Activated CD4-positive, CD25-positive, alpha-beta regulatory T cell treated with anti-CD3 and anti-CD28 coated beads, Interleukin-2, amount 50 U/mL, for 16 hours (primary cell): ENCODE measurements around the gene FAM20B.
"Not testable (repeated sequence)": the region's sequence is repeated elsewhere in the genome, so short reads cannot be mapped to it uniquely, and the experiment has no call there.

Source experiments
- DNase-seq: peaks from one replicate; pipeline ENCODE4 v3.0.0-alpha.2; 2020; ENCODE audit warnings: low read depth, low spot score

The FAM20B gene

DNA sequence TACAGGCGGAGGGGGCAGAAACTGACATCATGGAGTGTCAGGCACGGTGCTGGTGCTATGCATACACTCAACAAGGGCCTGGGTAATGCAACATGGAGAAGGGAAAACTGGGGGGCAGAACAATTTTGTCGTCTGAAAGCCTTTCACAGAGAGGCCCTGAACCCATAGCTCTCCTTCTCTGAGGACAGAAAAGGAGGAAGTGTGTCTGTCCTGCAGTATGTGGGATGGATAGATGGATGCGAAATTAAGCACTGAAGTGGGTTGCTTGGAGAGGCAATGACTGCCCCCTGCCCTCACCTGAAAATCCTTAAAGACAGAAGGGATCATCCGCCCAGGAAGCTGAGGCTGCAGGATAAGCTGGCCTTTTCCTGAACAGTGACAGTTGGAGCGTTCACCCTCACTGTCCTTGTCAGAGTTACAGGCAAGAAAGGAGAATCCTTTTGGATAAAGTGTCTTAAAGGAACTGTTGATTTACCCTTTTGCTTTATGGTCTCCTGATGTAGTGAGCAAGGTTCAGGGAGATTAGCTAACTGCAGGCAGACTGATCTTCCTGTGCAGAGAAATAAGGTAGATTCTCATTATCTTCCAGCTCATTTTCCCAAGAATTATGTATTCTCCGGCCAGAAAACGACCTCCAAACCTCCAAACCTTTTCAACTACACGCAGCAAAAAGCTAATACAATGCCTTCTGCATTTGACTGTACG, 1.6 kb upstream of the FAM20B start:
- DNase-seq = no peak

DNA sequence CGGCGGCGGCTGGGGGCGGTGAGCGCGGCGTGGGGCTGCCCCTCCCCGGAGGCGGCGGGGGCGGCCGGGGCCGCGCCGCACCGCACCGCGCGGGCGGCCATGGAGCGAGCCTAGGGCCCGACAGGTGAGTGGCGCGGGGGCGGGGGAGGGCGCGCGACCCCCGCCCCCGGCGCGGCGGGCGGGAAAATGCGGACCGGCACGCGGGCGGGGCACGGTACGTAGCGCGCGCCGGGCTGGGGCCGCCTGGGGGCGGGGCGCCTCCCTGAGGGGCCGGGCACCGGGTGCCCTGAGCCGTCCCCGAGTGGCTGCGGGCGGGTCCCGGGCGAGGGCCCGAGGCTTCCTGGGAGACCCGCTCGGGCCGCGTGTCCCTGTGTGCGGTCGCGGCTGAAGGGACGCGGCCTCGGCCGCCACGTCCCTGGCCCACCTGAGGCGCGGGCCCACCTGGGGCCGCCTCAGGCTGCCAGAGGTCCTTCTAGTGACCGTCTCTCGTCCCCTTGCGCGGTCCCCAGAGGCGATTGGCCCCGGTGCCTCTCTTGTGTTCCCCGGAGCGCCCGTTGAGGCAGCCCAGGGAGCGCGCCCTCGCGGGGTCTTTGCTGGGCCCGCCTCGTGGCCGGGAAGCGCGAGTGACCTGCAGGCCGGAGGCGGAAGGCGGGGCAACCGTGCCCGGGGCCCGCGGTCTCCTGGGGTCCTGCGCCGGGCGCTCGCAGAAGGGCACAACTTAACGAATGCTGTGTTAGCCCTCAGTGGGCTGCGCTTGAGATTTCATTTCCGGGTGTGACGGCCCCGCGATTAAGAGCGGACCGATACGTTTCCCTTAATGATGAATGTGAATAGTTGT, 500 bp downstream of the FAM20B start:
- peak; percentile 40 for DNase-seq

DNA sequence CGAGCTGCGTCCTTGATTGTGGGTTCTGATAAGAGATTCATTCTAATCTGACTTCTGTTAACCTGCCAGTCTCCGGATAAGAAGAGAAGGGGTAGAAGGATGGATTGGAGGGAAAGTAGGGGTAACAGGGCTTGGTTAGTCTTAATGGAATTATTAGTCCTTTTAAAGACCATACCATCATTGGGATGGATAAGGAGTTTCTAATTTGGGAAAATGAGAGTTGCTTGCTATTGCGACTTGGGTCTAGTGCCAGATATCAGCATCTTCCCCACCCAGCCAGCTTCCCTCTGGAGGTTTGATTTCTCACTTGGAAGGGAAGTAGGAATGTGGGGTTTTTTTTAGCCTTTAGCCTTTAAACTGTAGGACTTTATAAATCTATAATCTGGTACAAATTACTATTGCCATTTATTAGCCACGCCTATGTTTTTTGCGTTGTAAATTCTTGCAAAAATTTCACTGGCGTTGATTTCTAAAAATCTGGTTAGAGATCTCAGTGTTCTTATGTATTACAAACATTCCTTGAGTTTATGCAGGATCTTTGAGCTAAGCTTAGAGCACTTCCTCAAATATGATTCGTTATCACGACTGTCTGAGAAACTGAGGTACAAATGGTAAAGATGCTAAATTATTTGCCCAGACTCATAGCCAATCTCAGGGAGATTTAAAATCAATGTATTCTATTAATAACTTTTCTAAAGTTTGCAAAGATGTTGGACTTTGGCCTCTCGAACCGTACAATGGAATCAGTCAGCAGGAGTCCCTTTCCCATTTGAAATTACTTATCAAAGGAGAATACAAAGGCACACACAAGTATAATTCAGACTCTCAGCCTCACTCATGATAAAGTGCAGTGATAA, 1.3 kb downstream of the FAM20B start:
- DNase-seq = no peak

GRCh38 chr1:179029321-179029759, 3.6 kb downstream of the FAM20B start:
- no peak for DNase-seq

- DNase-seq = no peak
These were observed 4.4 kb downstream of the FAM20B start for GRCh38 chr1:179030130-179030529.

DNA sequence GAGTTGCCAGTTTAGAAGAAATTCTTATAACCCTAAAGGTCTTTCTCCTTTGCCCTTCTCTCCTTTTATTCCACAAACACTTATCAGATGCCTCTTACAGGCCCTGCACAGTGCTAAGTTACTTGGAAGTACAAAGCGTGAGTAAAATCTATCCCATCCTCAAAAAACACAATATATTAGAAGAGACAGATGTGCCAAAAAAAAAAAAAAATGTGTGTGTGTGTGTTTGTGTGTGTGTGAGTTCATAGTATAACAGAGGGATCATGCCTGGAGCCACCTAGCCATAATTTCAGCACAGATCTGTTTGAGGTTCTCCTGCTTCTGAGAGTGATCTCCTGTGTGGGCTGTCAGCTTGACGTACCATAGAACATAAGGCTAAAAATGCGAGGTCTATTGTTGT, 5.0 kb downstream of the FAM20B start:
- no peak for DNase-seq

- DNase-seq = no peak
These were observed 5.6 kb downstream of the FAM20B start for GRCh38 chr1:179031284-179031683.

GRCh38 chr1:179031855-179032513, 6.3 kb downstream of the FAM20B start:
- no peak for DNase-seq

GRCh38 chr1:179034720-179035119, 9.0 kb downstream of the FAM20B start:
- DNase-seq = no peak

DNA sequence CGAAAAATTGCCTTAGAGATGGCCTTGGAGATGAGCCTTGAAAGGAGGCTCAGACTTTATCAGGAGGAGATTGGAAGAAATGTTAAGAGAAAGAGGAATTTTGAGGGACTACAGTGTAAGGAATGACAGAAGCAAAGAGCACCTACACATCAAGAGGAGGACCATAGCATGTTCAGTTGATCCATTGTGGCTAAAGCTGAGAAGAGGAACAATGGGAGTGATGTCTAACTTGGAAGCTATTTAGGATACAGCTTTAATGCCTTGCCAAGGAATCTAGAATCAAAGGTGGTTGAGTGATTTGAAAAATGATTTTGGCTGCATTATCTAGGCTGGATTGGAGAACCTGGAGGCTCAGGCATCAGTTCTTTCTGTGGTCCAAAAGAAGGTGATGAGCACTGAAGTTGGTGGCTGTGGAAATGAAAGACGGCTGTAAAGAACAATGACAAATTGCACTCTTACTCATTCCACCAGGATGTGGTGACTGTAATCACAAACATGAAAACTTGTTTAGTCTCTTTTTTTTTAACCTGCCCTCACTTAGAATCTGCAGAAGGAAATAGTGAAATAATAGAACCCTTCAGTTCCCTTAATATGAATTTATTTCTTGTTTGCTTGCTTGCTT, 11.3 kb downstream of the FAM20B start:
- DNase-seq = no peak

DNA sequence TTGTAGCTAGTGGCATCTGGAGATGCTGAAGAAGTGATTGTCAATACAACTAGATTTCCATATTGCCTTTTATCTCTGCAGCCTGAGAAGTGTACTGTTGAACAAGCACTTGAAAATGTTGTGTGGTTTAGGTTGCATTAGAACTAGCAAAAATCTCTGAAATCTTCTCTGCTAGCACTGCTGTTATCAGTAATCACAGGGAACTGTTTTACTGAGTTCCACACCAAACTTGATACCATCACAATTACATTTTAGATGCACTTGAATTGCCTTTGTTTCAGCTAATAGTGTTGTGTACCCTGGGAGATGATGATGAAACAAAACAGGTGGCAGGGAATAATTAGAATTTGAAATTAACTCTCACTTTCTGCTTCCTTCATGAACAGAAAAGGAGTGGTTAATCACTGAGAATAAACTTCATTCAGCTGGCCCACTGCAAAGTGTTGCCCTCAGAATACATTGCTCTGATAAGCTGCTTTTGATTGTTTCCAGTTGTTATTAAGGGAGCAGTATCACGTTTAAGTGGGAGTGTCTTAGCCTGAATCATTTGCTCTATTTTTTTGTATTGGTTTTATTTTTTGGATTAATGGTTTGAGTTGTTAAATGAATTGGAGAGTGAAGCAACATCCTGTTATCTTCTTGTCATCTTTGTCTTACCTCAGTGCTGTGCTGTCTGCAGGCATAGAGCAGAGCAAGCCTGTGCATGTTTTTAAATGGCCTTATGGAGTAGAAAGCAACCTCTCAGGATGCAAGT, 13.0 kb downstream of the FAM20B start:
- no peak for DNase-seq

DNA sequence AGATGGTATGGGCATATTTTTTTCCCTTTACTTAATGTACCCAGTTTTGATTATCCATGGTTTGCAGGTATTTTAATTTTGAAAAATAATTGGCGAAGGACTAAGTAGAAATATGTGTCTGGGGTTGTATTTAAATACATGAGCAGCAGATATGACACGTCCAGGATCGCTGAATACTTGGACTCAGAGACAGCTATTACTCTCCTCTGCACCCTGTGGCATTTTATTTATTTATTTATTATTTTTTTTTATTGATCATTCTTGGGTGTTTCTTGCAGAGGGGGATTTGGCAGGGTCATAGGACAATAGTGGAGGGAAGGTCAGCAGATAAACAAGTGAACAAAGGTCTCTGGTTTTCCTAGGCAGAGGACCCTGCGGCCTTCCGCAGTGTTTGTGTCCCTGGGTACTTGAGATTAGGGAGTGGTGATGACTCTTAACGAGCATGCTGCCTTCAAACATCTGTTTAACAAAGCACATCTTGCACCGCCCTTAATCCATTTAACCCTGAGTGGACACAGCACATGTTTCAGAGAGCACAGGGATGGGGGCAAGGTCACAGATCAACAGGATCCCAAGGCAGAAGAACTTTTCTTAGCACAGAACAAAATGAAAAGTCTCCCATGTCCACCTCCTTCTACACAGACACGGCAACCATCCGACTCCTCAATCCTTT, 13.9 kb downstream of the FAM20B start:
- not testable (repeated sequence) for DNase-seq

DNA sequence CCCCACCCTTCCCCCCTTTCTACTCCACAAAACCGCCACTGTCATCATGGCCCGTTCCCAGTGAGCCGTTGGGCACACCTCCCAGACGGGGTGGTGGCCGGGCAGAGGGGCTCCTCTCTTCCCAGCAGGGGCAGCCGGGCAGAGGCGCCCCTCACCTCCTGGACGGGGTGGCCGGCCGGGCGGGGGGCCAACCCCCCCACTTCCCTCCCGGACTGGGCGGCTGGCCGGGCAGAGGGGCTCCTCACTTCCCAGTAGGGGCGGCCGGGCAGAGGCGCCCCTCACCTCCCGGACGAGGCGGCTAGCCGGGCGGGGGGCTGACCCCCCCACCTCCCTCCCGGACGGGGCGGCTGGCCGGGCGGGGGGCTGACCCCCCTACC, 14.5 kb downstream of the FAM20B start:
- not testable (repeated sequence) for DNase-seq

GRCh38 chr1:179042087-179042486, 16.4 kb downstream of the FAM20B start:
- DNase-seq = no peak

DNA sequence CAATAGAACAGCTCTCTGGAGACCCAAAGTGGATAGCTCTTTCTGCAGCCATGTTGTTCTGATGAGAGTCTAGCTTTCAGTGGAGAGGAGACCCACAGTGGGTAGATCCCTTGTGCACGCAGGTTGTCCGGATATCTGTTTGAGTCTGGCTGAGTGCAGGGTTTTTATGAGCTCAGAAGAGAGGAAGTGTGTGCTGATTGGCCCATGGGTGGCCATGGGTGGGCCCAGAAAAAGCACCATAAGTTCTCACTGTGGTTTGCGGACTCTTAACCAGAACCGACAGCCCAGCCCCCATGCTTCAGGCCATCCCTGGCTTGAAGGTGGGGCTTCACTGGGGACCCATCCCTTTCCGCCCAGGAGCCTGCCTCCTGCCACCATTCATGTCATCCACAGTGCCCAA, 17.0 kb downstream of the FAM20B start:
- DNase-seq = no peak

DNA sequence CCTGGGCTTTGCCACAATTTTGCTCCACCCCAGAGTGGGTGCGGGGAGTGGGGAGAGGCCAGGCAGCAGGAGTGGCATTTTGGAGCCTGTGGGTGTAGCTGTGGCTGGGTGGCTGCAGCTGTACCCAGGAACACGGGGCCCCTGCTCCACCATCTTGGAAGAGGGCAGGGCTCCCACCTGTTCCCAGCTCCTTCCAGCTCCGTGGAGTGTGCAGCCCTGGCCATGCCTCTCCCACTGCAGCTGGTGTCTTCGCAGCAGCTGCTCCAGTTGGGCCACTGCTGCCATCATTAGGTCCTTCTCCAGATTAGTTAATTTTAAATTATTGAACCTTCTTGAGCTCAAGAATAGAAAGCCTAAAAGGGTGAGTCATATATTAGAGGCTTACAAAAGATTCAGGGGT, 17.6 kb downstream of the FAM20B start:
- DNase-seq = no peak

DNA sequence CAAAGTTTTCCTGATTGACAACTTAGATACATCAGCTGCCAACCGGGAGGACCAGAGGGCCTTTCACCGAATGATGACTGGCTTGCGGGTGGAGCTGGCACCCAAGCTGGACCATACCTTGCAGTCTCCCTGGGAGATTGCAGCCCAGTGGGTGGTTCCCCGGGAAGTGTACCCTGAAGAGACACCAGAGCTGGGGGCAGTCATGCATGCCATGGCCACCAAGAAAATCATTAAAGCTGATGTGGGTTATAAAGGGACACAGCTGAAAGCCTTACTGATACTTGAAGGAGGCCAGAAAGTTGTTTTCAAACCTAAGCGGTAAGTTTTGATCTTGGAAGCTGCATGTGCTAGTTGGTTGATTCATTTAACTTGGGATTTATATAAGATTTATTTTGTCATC, 18.2 kb downstream of the FAM20B start:
- DNase-seq = no peak

DNA sequence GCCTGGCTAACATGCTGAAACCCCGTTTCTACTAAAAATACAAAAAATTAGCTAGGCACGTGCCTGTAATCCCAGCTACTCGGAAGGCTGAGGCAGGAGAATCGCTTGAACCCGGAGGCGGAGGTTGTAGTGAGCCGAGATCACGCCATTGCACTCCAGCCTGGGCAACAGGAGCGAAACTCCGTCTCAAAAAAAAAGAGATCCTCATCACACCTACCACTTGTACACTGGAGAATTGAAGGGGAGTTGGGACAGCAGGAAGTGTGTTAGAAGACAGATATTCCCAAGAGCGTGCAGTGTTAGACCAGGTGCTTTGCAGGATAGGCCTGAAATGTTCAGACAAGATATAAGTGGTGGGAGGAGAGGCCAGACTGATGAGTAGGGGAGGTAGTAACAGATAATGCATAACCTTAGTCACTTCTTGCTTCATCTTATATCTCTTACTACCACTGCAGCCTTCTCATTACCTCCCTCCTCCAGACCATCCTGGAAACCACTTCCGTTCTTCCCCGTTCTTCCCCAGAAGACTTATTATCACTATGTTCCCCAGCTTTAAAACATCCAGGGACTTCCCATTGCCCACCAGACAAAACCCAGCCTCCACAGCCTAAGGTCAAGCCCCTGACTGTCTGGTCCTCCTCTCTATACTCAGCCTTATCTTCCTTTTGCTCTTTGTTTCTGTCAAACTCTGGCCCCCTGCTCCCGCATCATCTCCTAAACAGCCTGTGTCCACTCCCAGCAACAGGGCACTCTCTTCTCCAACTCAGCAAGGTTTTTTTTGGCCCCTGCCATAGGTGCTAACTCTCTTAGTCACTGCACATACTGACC, 21.3 kb downstream of the FAM20B start:
- no peak for DNase-seq

- DNase-seq = no peak
These were observed 21.9 kb downstream of the FAM20B start for GRCh38 chr1:179047636-179047997.
